H1 (cell line): Measurements from ENCODE around the gene PRR36.

Source experiments
- ATF3 ChIP-seq: IDR thresholded peaks from 2 replicates; pipeline ENCODE4 v1.6.1; 2011; ENCODE audit warnings: low read depth, mild to moderate bottlenecking, low read length; ENCODE audit not compliant: insufficient read depth
- CREB1 ChIP-seq: IDR thresholded peaks from 2 replicates; pipeline ENCODE4 v1.6.1; 2012; ENCODE audit warnings: inconsistent platforms
- CTCF ChIP-seq, 3 experiments: IDR thresholded peaks; 1 replicate in 2 of 3; 2 replicates in 1 of 3; pipeline versions ENCODE4 v1.5.1 to v1.6.1; 2011; ENCODE audit warnings: low read length in 3 of 3, mild to moderate bottlenecking in 3 of 3, inconsistent platforms in 2 of 3, low read depth in 1 of 3, moderate library complexity in 1 of 3; ENCODE audit not compliant: insufficient read depth in 1 of 3; ENCODE audit errors: control extremely low read depth in 1 of 3
- EGR1 ChIP-seq: IDR thresholded peaks from 2 replicates; pipeline ENCODE4 v1.6.1; 2011; ENCODE audit warnings: low read depth, low read length, borderline replicate concordance
- EP300 ChIP-seq, 2 experiments: IDR thresholded peaks; 1 replicate in 1 of 2; 2 replicates in 1 of 2; pipeline ENCODE4 v1.6.1; 2011 to 2012; ENCODE audit warnings: low read depth in 2 of 2, low read length in 2 of 2, mild to moderate bottlenecking in 2 of 2, borderline replicate concordance in 1 of 2, inconsistent platforms in 1 of 2, moderate library complexity in 1 of 2
- GTF2F1 ChIP-seq: IDR thresholded peaks from 2 replicates; pipeline ENCODE4 v1.6.1; 2012; ENCODE audit warnings: low read depth, low read length, improper control_type of control experiment, borderline replicate concordance
- HDAC6 ChIP-seq: IDR thresholded peaks from one replicate; pipeline ENCODE4 v1.7.1; 2012; ENCODE audit warnings: low read depth, mild to moderate bottlenecking, inconsistent platforms, low read length, moderate library complexity
- RBBP5 ChIP-seq: IDR thresholded peaks from 2 replicates; pipeline ENCODE4 v1.7.1; 2012; ENCODE audit warnings: low read depth, mild to moderate bottlenecking, inconsistent platforms, low read length, moderate library complexity, borderline replicate concordance
- RXRA ChIP-seq: IDR thresholded peaks from 2 replicates; pipeline ENCODE4 v1.6.1; 2011; ENCODE audit warnings: low read depth, mild to moderate bottlenecking, low read length, moderate library complexity; ENCODE audit not compliant: insufficient read depth
- SP2 ChIP-seq: IDR thresholded peaks from 2 replicates; pipeline ENCODE4 v1.6.1; 2012; ENCODE audit warnings: mild to moderate bottlenecking, low read length, inconsistent platforms
- ZNF274 ChIP-seq: IDR thresholded peaks from 2 replicates; pipeline ENCODE4 v1.7.0; 2012; ENCODE audit warnings: low read length, borderline replicate concordance; ENCODE audit errors: extremely low read depth

GRCh38 chr19:7839476-7839875, 34.7 kb downstream of the PRR36 start:
- TF ChIP-seq EP300 (IDR thresholded peaks at IDR 0.05; ENCODE audit: borderline replicate concordance in 1 of 2, low read depth in 2 of 2, low read length in 2 of 2) = no peak
- no peak for TF ChIP-seq EGR1
- no peak for TF ChIP-seq HDAC6
- TF ChIP-seq GTF2F1 = no peak
- TF ChIP-seq ATF3 = no peak
- TF ChIP-seq ZNF274 = no peak
- TF ChIP-seq CTCF (IDR thresholded peaks at IDR 0.05; ENCODE audit: control extremely low read depth in 1 of 3, insufficient read depth in 1 of 3, low read depth in 1 of 3, low read length in 3 of 3) = no peak
- TF ChIP-seq SP2 = no peak
- TF ChIP-seq RXRA = no peak
- TF ChIP-seq CREB1 = no peak
- no peak for TF ChIP-seq RBBP5
